ENCODE data around the gene CASQ1. TPM values are rescaled to one million over a fixed set of nuclear protein-coding genes. Genes with fewer than 3 reads are reported as not detected.

CASQ1 gene
- total RNA-seq, 1 donor from 2014 or later, result not detected

GRCh38 chr1:160168016-160168415, 22.4 kb upstream of the CASQ1 start:
- no peak for DNase-seq (ENCODE audit: extremely low read depth, low read depth, low spot score)

GRCh38 chr1:160168609-160169369, 21.6 kb upstream of the CASQ1 start:
- DNase-seq (ENCODE audit: extremely low read depth, low read depth, low spot score), result no peak

GRCh38 chr1:160169553-160170399, 20.6 kb upstream of the CASQ1 start:
- DNase-seq (ENCODE audit: extremely low read depth, low read depth, low spot score), result no peak

GRCh38 chr1:160171354-160171753, 19.0 kb upstream of the CASQ1 start:
- no peak for DNase-seq (ENCODE audit: extremely low read depth, low read depth, low spot score)

- no peak for DNase-seq (ENCODE audit: extremely low read depth, low read depth, low spot score)
Observed at GRCh38 chr1:160171980-160172379, 18.4 kb upstream of the CASQ1 start.

- no peak for DNase-seq (ENCODE audit: extremely low read depth, low read depth, low spot score)
Observed at GRCh38 chr1:160177231-160177630, 13.1 kb upstream of the CASQ1 start.

GRCh38 chr1:160177667-160178066, 12.7 kb upstream of the CASQ1 start:
- no peak for DNase-seq (ENCODE audit: extremely low read depth, low read depth, low spot score)

- DNase-seq (ENCODE audit: extremely low read depth, low read depth, low spot score), result no peak
Observed at GRCh38 chr1:160178731-160179130, 11.6 kb upstream of the CASQ1 start.

- no peak for DNase-seq (ENCODE audit: extremely low read depth, low read depth, low spot score)
Observed at GRCh38 chr1:160179336-160179735, 11.0 kb upstream of the CASQ1 start.

GRCh38 chr1:160186246-160186645, 4.1 kb upstream of the CASQ1 start:
- no peak for DNase-seq (ENCODE audit: extremely low read depth, low read depth, low spot score)

- DNase-seq (ENCODE audit: extremely low read depth, low read depth, low spot score), result no peak
Observed at GRCh38 chr1:160186729-160187128, 3.6 kb upstream of the CASQ1 start.

- DNase-seq (ENCODE audit: extremely low read depth, low read depth, low spot score), result no peak
Observed at GRCh38 chr1:160187407-160187806, 3.0 kb upstream of the CASQ1 start.

- no peak for DNase-seq (ENCODE audit: extremely low read depth, low read depth, low spot score)
Observed at GRCh38 chr1:160188341-160188740, 2.0 kb upstream of the CASQ1 start.

GRCh38 chr1:160191756-160192155, 1.4 kb downstream of the CASQ1 start:
- no peak for DNase-seq (ENCODE audit: extremely low read depth, low read depth, low spot score)

GRCh38 chr1:160192234-160192633, 1.9 kb downstream of the CASQ1 start:
- no peak for DNase-seq (ENCODE audit: extremely low read depth, low read depth, low spot score)

- DNase-seq (ENCODE audit: extremely low read depth, low read depth, low spot score), result peak; percentile 64
Observed at GRCh38 chr1:160193091-160193819, 2.9 kb downstream of the CASQ1 start.

GRCh38 chr1:160193832-160194736, 3.7 kb downstream of the CASQ1 start:
- no peak for DNase-seq (ENCODE audit: extremely low read depth, low read depth, low spot score)

GRCh38 chr1:160194737-160195059, 4.3 kb downstream of the CASQ1 start:
- no peak for DNase-seq (ENCODE audit: extremely low read depth, low read depth, low spot score)

- no peak for DNase-seq (ENCODE audit: extremely low read depth, low read depth, low spot score)
Observed at GRCh38 chr1:160196143-160196542, 5.8 kb downstream of the CASQ1 start.

GRCh38 chr1:160197231-160197630, 6.9 kb downstream of the CASQ1 start:
- no peak for DNase-seq (ENCODE audit: extremely low read depth, low read depth, low spot score)

All from glomerular endothelial cell (primary cell).